HepG2 (cell line): Measurements from ENCODE around the gene RPL21. TPM values are rescaled to one million over a fixed set of nuclear protein-coding genes. Genes with fewer than 3 reads are reported as not detected.
A peak's percentile ranks its signal among the peaks of the same experiment; 100 is the strongest.

Experiments
- ATF1 ChIP-seq: IDR thresholded peaks from 2 replicates; pipeline ENCODE4 v1.6.1; 2016; ENCODE audit warnings: mild to moderate bottlenecking, control low read depth
- CBX5 ChIP-seq: sonication (generic); formaldehyde crosslinking; IDR thresholded peaks from 2 replicates; pipeline ENCODE4 v1.4.0; 2020; ENCODE audit warnings: missing genetic modification reagents, borderline replicate concordance
- CENPBD1 ChIP-seq: sonication (generic); formaldehyde crosslinking; IDR thresholded peaks from 2 replicates; pipeline ENCODE4 v1.8.0; 2022; ENCODE audit warnings: missing genetic modification reagents, low read depth, mild to moderate bottlenecking, borderline replicate concordance
- CREM ChIP-seq, 2 experiments: sonication (generic) in 1 of 2; formaldehyde crosslinking in 1 of 2; IDR thresholded peaks; 2 replicates each; pipeline versions ENCODE4 v1.4.0 to v1.6.1; 2016 to 2020; ENCODE audit warnings: antibody characterized with exemption in 1 of 2, mild to moderate bottlenecking in 1 of 2, missing genetic modification reagents in 1 of 2
- FOXC1 ChIP-seq: sonication (generic); formaldehyde crosslinking; IDR thresholded peaks from 2 replicates; pipeline ENCODE4 v1.8.0; 2022; ENCODE audit warnings: mild to moderate bottlenecking, missing genetic modification reagents, borderline replicate concordance
- KLF6 ChIP-seq: IDR thresholded peaks from 2 replicates; pipeline ENCODE4 v1.8.0; 2016; ENCODE audit warnings: missing biosample characterization, missing genetic modification reagents
- MAZ ChIP-seq, 2 experiments: sonication (generic) in 1 of 2; formaldehyde crosslinking in 1 of 2; IDR thresholded peaks; 2 replicates each; pipeline versions ENCODE4 v1.5.0 to v1.6.1; 2012 to 2020; ENCODE audit warnings: low read depth in 2 of 2, mild to moderate bottlenecking in 2 of 2, borderline replicate concordance in 1 of 2, improper control_type of control experiment in 1 of 2, low read length in 1 of 2, missing genetic modification reagents in 1 of 2, moderate library complexity in 1 of 2
- NCOA5 ChIP-seq: sonication (generic); formaldehyde crosslinking; IDR thresholded peaks from 2 replicates; pipeline ENCODE4 v1.4.0; 2020; ENCODE audit warnings: missing genetic modification reagents
- NCOR1 ChIP-seq: fragments of 200-600 bp; sonication (generic); IDR thresholded peaks from 2 replicates; pipeline ENCODE4 v1.7.0; 2017; ENCODE audit warnings: antibody characterized with exemption, low read length, borderline replicate concordance
- PITX1 ChIP-seq: sonication (generic); formaldehyde crosslinking; IDR thresholded peaks from 2 replicates; pipeline ENCODE4 v1.5.1; 2020; ENCODE audit warnings: mild to moderate bottlenecking, missing genetic modification reagents
- POLR2A ChIP-seq, 2 experiments: IDR thresholded peaks; 2 replicates each; pipeline ENCODE4 v1.6.1; 2011; ENCODE audit warnings: low read depth in 2 of 2, low read length in 2 of 2, mild to moderate bottlenecking in 1 of 2, moderate library complexity in 1 of 2; ENCODE audit not compliant: insufficient read depth in 1 of 2
- XBP1 ChIP-seq: sonication (generic); formaldehyde crosslinking; IDR thresholded peaks from 2 replicates; pipeline ENCODE4 v1.5.0; 2020; ENCODE audit warnings: missing genetic modification reagents
- ZKSCAN5 ChIP-seq: sonication (generic); formaldehyde crosslinking; IDR thresholded peaks from 2 replicates; pipeline ENCODE4 v1.5.1; 2020; ENCODE audit warnings: mild to moderate bottlenecking, missing genetic modification reagents
- ZNF12 ChIP-seq: sonication (generic); formaldehyde crosslinking; IDR thresholded peaks from 2 replicates; pipeline ENCODE4 v1.5.0; 2020; ENCODE audit warnings: missing genetic modification reagents
- ZNF256 ChIP-seq: sonication (generic); formaldehyde crosslinking; conservative IDR thresholded peaks from 2 replicates; pipeline ENCODE4 v1.4.0; 2020; ENCODE audit warnings: missing genetic modification reagents
- ZNF362 ChIP-seq: sonication (generic); formaldehyde crosslinking; IDR thresholded peaks from 2 replicates; pipeline ENCODE4 v1.4.0; 2020; ENCODE audit warnings: missing genetic modification reagents, mild to moderate bottlenecking, borderline replicate concordance
- ZNF367 ChIP-seq: sonication (generic); formaldehyde crosslinking; IDR thresholded peaks from 2 replicates; pipeline ENCODE4 v1.4.0; 2020; ENCODE audit warnings: missing genetic modification reagents, borderline replicate concordance
- ZSCAN12 ChIP-seq: sonication (generic); formaldehyde crosslinking; IDR thresholded peaks from 2 replicates; pipeline ENCODE4 v1.9.0; 2021; ENCODE audit warnings: mild to moderate bottlenecking, missing genetic modification reagents
- ZSCAN25 ChIP-seq: sonication (generic); formaldehyde crosslinking; IDR thresholded peaks from 2 replicates; pipeline ENCODE4 v1.8.0; 2022; ENCODE audit warnings: mild to moderate bottlenecking, missing genetic modification reagents
- polyA plus RNA-seq, 8 experiments: library from polyadenylated mRNA; depleted of rRNA in 3 of 8; stranded (reverse) in 7 of 8; unstranded in 1 of 8; fragments of >200 nt; fragmentation: Illumina TruSeq in 4 of 8; extraction: Trizol in 4 of 8; gene quantifications; 2 replicates each; pipeline versions ENCODE4 v1.2.1 to v1.2.3, GENCODE V29; 2011 to 2016; ENCODE audit warnings: low read depth in 4 of 8, missing spikeins in 1 of 8, mixed read lengths in 1 of 8; ENCODE audit not compliant: insufficient read depth in 1 of 8
- total RNA-seq, 5 experiments: library from RNA; depleted of rRNA; stranded (reverse); fragments of >200 nt; fragmentation: Illumina TruSeq; extraction: Trizol; gene quantifications; 2 replicates each; pipeline ENCODE4 v1.2.3, GENCODE V29; 2016; ENCODE audit warnings: low read depth in 1 of 5
- TF ChIP-seq, protein P1 (sequence below): sonication (generic); IDR thresholded peaks from 2 replicates; pipeline ENCODE4 v1.6.1; 2016; ENCODE audit warnings: low read depth, borderline replicate concordance
- TF ChIP-seq, protein P2 (sequence below): sonication (generic); formaldehyde crosslinking; IDR thresholded peaks from 2 replicates; pipeline ENCODE4 v1.8.1; 2023; ENCODE audit warnings: mild to moderate bottlenecking, inconsistent platforms, moderate library complexity, missing genetic modification reagents, borderline replicate concordance
- TF ChIP-seq, protein P3 (sequence below): sonication (generic); formaldehyde crosslinking; IDR thresholded peaks from 2 replicates; pipeline ENCODE4 v1.5.1; 2020; ENCODE audit warnings: missing genetic modification reagents, mild to moderate bottlenecking, borderline replicate concordance

RPL21 gene
- total and polyA plus RNA-seq, 2 of the 13 experiments (the other 11 are each of a cell fraction or from before 2014, with no cell fraction given), result 1,234 to 1,261 TPM

GRCh38 chr13:27251166-27252091 is at the start of gene RPL21 (continued):
- TF ChIP-seq, protein P1, sequence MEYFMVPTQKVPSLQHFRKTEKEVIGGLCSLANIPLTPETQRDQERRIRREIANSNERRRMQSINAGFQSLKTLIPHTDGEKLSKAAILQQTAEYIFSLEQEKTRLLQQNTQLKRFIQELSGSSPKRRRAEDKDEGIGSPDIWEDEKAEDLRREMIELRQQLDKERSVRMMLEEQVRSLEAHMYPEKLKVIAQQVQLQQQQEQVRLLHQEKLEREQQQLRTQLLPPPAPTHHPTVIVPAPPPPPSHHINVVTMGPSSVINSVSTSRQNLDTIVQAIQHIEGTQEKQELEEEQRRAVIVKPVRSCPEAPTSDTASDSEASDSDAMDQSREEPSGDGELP, result no peak
- TF ChIP-seq ZNF362 (CRISPR knock-in tag), result no peak
- no peak for TF ChIP-seq CENPBD1
- TF ChIP-seq ZKSCAN5 (CRISPR knock-in tag), result no peak
- peak; percentile 41; the same call in 1 of the 2 replicates for TF ChIP-seq FOXC1 (CRISPR knock-in tag)
- TF ChIP-seq ZNF256, result peak; percentile 46; the same call in 1 of the 2 replicates
- peak; percentile 96 for TF ChIP-seq CREM (IDR thresholded peaks at IDR 0.05)
- 0 out of 2 replicates have a peak, but pooled peaks have one; percentile 52 for TF ChIP-seq CREM (CRISPR knock-in tag; IDR thresholded peaks at IDR 0.05)
- no peak; the same call in 1 of the 2 replicates for TF ChIP-seq NCOR1
- TF ChIP-seq, protein P2, sequence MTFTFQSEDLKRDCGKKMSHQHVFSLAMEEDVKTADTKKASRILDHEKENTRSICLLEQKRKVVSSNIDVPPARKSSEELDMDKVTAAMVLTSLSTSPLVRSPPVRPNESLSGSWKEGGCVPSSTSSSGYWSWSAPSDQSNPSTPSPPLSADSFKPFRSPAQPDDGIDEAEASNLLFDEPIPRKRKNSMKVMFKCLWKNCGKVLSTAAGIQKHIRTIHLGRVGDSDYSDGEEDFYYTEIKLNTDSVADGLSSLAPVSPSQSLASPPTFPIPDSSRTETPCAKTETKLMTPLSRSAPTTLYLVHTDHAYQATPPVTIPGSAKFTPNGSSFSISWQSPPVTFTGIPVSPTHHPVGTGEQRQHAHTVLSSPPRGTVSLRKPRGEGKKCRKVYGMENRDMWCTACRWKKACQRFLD (CRISPR knock-in tag), result peak; percentile 95
- TF ChIP-seq, protein P3, sequence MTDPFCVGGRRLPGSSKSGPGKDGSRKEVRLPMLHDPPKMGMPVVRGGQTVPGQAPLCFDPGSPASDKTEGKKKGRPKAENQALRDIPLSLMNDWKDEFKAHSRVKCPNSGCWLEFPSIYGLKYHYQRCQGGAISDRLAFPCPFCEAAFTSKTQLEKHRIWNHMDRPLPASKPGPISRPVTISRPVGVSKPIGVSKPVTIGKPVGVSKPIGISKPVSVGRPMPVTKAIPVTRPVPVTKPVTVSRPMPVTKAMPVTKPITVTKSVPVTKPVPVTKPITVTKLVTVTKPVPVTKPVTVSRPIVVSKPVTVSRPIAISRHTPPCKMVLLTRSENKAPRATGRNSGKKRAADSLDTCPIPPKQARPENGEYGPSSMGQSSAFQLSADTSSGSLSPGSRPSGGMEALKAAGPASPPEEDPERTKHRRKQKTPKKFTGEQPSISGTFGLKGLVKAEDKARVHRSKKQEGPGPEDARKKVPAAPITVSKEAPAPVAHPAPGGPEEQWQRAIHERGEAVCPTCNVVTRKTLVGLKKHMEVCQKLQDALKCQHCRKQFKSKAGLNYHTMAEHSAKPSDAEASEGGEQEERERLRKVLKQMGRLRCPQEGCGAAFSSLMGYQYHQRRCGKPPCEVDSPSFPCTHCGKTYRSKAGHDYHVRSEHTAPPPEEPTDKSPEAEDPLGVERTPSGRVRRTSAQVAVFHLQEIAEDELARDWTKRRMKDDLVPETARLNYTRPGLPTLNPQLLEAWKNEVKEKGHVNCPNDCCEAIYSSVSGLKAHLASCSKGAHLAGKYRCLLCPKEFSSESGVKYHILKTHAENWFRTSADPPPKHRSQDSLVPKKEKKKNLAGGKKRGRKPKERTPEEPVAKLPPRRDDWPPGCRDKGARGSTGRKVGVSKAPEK, result no peak
- TF ChIP-seq MAZ (IDR thresholded peaks at IDR 0.05; ENCODE audit: borderline replicate concordance, low read depth, low read length), result no peak
- TF ChIP-seq MAZ (CRISPR knock-in tag; IDR thresholded peaks at IDR 0.05; ENCODE audit: low read depth), result peak; percentile 35; the same call in 1 of the 2 replicates
- no peak for TF ChIP-seq NCOA5 (CRISPR knock-in tag)
- peak; percentile 33; the same call in 1 of the 2 replicates for TF ChIP-seq ZNF12 (CRISPR knock-in tag)
- peak; percentile 31; the same call in 1 of the 2 replicates for TF ChIP-seq CBX5 (CRISPR knock-in tag)
- TF ChIP-seq ZSCAN12 (CRISPR knock-in tag), result no peak
- peak; percentile 86 to 88 for TF ChIP-seq POLR2A (IDR thresholded peaks at IDR 0.05; ENCODE audit: insufficient read depth in 1 of 2, low read depth in 2 of 2, low read length in 2 of 2)
- peak; percentile 77 for TF ChIP-seq ZSCAN25 (CRISPR knock-in tag)
- peak; percentile 64 for TF ChIP-seq KLF6 (CRISPR knock-in tag)
- TF ChIP-seq ZNF367 (CRISPR knock-in tag), result no peak
- TF ChIP-seq PITX1, result no peak
- TF ChIP-seq ATF1 (CRISPR knock-in tag), result peak; percentile 96
- TF ChIP-seq XBP1 (CRISPR knock-in tag), result no peak
